Middle frontal gyrus (tissue), 1 donor: ENCODE data around the gene KCNMA1.

Source experiments
- DNase-seq: peaks from one replicate; pipeline ENCODE4 v3.0.0-alpha.2; 2015; ENCODE audit warnings: low spot score; ENCODE audit errors: extremely low spot score

The KCNMA1 gene

DNA sequence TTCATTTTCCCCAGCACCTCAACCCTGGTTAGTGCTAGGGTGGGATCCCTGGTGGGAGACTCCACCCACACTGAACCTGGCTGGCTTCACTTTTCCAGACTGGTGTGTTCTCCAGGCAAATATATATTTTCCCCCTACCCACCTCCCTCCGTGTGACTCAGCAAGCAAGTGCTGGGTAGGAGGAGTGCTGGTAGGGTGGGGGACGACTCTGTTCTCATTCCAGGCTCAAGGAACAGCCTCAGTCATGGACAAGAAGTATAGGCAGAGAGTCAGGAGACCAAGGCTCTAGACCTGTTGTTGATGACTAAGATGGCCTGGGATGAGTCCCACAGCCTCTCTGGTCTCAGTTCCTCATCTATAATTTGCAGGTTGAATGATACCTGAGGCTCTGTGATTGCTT lies 328.1 kb downstream of the KCNMA1 start:
- DNase-seq, result no peak

DNA sequence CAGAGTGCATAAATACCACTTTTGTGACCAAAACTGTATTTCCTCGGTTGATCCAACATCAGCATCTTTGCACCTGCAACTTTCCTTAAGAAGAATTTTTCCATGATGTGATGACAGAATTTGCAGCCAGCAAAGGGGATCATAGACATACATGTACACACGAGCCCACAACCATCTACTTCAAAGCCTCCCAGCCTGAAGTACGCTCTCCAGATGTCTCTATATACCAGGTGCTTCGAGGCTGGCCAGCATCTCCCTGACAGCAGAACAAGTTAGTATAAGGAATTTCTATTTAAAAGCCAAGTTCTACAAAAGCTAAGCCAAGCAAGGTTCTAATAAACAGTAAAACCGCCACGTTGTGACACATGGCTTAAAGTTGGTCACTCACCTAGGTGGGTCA lies 328.5 kb downstream of the KCNMA1 start:
- DNase-seq, result no peak

DNA sequence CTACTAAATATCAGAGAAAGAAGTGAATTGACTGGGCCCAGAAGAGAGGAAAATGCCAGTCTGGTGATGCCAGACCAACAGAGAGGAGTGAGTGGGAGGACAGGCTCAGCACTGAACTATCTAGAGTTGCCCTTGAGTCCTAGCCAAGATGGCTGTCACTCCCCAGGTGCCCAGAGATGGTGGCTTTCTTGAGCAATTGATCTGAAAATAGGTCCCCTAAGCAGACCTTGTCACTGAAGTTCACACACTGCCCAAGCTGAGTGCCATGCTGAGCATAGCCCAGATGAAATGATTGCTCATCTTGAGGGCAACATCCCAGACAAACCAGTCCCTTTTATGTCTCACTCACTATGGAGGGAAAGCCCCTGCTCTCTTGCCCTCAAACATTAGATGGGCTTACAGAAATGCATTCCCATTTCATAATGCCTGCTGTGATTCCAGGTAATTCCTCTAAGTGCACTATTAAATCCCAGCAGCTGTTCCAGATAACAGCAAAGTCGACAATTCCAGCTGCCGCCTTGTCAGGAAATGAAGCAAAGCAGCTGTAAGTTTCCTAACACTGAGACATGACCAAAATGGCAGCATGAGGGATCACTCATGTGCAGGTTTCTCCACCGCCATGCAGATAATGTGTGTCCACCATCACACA lies 329.4 kb downstream of the KCNMA1 start:
- DNase-seq, result no peak

- no peak for DNase-seq
Observed at GRCh38 chr10:77306666-77307065, 330.9 kb downstream of the KCNMA1 start.

- no peak for DNase-seq
Observed at GRCh38 chr10:77305650-77306632, 331.7 kb downstream of the KCNMA1 start.

DNA sequence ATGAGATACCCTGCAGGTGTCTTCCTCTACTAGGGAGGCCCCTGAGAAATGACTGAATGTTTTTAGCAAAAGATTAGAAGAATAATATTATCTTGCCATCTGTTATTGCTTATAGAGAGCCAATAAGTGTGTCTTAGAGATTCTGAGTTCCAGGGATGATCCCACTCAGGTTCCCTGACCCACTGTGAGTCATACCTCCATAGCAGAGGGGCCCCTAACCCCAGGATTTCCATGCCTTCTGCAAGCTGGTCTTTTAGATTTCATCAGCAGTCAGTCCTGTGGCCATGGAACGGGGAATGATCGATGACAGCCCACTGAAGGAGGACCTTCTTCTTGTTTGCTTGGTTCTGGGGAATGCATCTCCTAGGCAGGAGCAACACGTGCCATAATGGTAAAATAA lies 333.4 kb downstream of the KCNMA1 start:
- DNase-seq, result no peak

DNA sequence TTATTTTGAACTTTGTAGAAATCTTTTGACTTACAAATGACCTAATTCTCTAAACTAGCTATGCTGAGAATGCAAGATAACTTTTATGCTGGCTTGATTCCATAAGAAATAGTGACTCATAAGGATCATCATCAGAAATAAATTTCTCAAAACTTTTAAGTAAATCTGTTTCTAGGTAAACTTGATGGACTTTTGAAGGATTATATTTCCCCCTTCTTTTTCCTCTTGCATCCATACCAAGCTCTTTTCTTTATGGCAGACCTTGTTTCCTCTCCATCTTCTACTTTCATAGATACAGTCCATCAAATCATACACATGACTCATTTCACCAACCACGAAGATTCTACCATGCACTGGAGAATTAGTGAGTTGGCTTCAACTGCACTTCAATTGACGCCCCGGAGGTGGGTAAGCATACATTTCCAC lies 336.3 kb downstream of the KCNMA1 start:
- no peak for DNase-seq

GRCh38 chr10:77300682-77301302 lies 336.8 kb downstream of the KCNMA1 start:
- DNase-seq, result no peak

- DNase-seq, result no peak
Observed at GRCh38 chr10:77299320-77299719, 338.3 kb downstream of the KCNMA1 start.

GRCh38 chr10:77297393-77297739 lies 340.2 kb downstream of the KCNMA1 start:
- DNase-seq, result no peak

DNA sequence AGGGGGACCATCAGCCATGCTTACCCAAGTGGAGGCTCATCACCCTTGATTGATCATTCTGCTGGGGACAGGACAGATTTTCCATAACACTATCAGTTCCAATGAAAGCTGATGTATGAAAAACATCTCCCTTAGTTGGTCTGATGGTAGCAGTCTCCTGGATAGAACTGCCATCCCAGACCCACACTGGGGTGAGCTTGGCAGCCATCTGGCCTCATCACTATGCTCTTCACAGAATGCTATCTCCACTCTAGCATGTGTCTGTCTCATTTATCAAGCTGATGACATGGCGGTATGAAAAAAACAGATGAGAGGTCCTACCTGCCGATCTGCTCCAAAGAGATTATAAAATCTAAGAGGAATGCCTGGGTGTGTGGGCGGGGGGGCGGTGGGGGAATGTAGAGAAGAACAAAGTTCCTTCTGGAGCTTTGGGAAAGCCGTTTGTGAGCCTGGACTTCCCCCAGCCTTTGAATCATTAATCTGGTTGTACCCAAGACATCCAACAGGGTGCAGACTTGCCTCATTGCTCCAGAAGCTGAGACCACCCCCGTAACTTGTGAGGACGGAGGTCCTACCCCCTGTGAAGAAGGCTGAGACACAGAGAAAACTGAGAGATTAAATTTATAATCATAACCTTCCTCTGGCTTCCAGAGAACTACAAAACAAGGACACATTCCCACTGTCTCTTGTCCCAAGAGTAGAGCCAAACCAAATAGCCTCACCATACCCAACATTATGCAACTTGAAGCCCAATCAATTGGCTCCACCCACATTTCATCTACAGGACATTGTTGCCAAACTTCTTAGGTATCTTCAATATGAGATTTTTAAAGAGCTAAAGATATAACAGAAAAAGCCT lies 340.8 kb downstream of the KCNMA1 start:
- no peak for DNase-seq

- no peak for DNase-seq
Observed at GRCh38 chr10:77293773-77294172, 343.8 kb downstream of the KCNMA1 start.

DNA sequence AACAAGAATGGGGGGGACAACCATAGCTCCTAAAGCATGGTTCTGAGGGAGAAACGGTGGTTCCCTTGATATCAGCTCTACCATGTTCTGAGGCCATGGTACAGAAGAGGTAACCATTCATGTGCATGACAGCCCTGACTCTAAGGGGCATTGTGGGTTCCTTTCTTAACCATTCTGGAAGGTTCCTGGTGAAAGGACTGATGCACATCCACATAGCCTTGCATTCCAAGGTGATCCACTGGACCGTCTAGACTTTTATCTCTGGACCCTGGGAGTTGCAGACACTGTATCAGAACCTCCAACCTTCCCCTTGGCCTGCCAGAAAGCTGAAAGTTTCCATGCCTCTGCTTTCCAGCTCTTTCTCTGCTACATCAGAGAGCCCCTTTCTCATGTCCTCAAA lies 344.3 kb downstream of the KCNMA1 start:
- no peak for DNase-seq

DNA sequence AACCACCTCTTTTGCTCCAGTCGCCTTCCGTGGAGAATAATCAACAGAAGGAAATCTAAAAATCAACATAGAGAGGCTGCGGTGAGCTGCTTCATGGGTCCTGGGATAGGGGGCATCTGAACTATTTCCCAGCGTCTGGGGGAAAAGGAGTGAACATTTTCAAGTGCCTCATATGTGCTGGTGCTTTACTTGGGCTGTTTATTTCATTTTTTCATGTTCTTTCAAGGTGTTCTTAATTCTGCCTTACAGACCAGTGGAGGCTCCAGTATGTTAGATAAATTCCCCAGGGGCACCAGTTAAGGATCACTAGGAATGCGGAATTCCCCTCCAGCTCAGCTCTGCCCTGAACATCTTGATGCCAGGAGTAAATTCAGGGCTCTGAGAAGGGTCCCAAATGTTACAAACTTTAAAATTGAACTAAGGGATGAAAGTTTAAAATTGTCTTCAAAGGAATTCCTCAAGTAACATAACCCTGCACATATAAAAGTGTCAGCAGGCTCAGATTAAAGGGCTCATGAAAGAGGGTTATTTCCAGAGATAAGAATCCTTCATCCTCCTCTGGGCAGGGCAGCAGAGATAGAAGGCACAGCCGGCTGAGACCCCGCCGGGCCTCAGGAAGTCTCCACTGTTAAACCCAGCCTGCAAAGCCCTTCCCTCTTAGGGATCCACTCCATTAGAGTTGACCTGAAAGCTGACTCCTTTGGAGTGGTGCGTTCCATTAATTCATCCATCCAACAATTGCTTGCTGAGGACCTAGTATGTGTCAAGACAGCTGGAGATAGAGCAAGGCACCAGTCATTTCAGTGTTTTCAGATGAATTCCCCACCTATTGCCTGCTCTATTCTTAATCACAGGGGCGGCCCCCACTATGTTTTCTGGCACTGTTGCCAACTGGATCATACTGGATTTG lies 345.8 kb downstream of the KCNMA1 start:
- DNase-seq, result no peak

GRCh38 chr10:77290528-77291155 lies 347.0 kb downstream of the KCNMA1 start:
- no peak for DNase-seq

DNA sequence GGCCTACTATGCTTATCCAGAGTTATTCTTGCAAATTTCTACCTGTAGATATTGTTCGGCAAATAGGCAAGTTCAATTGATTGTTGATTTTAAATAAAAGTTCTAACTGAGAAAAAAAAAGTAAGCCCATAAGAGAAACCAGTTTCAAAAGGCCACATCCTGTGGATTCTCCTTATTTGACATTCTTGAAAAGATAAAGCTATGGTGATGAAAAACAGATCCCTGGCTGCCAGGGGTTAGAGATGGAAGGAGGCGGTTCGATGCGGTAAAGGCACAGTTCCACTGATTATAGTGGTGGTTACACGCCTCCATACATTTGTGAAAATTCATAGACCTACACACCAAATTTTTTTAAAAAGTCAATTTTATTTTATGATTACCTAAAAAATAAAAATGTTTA lies 347.8 kb downstream of the KCNMA1 start:
- DNase-seq, result no peak

GRCh38 chr10:77289027-77289501 lies 348.5 kb downstream of the KCNMA1 start:
- DNase-seq, result no peak

GRCh38 chr10:77287647-77288120 lies 349.9 kb downstream of the KCNMA1 start:
- no peak for DNase-seq
